ENCODE results near the gene TNS4. TPM values are rescaled to one million over a fixed set of nuclear protein-coding genes. Genes with fewer than 3 reads are reported as not detected.

The TNS4 gene
- total RNA-seq, 1 donor from 2014 or later, result not detected

- Mint-ChIP-seq H3K9me3 (ENCODE audit: low read depth) (peaks cover 9% of the 10 kb centered on the region), H3K27me3 (peaks cover 11% of the 10 kb centered on the region), H3K4me1 (ENCODE audit: low read depth) (no peaks in the 10 kb centered on the region), H3K27ac (no peak overlapping the region), H3K4me3 (ENCODE audit: low read depth) (no peak overlapping the region), H3K36me3 (ENCODE audit: insufficient read depth) (no peaks in the 10 kb centered on the region)
- DNase-seq (ENCODE audit: low spot score, unreplicated experiment), result no peak
- TF ChIP-seq CTCF (IDR thresholded peaks at IDR 0.05; ENCODE audit: unreplicated experiment), result no peak
Measured at GRCh38 chr17:40524243-40524965, 23.0 kb upstream of the TNS4 start.

- no peaks in the 10 kb centered on the region for H3K36me3 Mint-ChIP-seq (ENCODE audit: insufficient read depth)
- no peaks in the 10 kb centered on the region for H3K4me1 Mint-ChIP-seq (ENCODE audit: low read depth)
- no peak overlapping the region for H3K27ac Mint-ChIP-seq
- TF ChIP-seq CTCF (IDR thresholded peaks at IDR 0.05; ENCODE audit: unreplicated experiment), result no peak
- DNase-seq (ENCODE audit: low spot score, unreplicated experiment), result no peak
- H3K9me3 Mint-ChIP-seq (ENCODE audit: low read depth), result peaks cover 9% of the 10 kb centered on the region
- H3K4me3 Mint-ChIP-seq (ENCODE audit: low read depth), result no peak overlapping the region
- peaks cover 11% of the 10 kb centered on the region for H3K27me3 Mint-ChIP-seq
Measured at GRCh38 chr17:40522961-40523310, 21.5 kb upstream of the TNS4 start.

- peaks cover 11% of the 10 kb centered on the region for H3K27me3 Mint-ChIP-seq
Measured at GRCh38 chr17:40522250-40522960, 21.0 kb upstream of the TNS4 start.

GRCh38 chr17:40520991-40521453 lies 19.6 kb upstream of the TNS4 start:
- TF ChIP-seq CTCF (IDR thresholded peaks at IDR 0.05; ENCODE audit: unreplicated experiment), result no peak
- no peak overlapping the region for H3K4me3 Mint-ChIP-seq (ENCODE audit: low read depth)
- peaks cover 9% of the 10 kb centered on the region for H3K9me3 Mint-ChIP-seq (ENCODE audit: low read depth)
- no peaks in the 10 kb centered on the region for H3K36me3 Mint-ChIP-seq (ENCODE audit: insufficient read depth)
- no peak overlapping the region for H3K27ac Mint-ChIP-seq
- no peak for DNase-seq (ENCODE audit: low spot score, unreplicated experiment)
- H3K4me1 Mint-ChIP-seq (ENCODE audit: low read depth), result no peaks in the 10 kb centered on the region
- peaks cover 16% of the 10 kb centered on the region for H3K27me3 Mint-ChIP-seq

More at GRCh38 chr17:40522250-40522960, 21.0 kb upstream of the TNS4 start:
- Mint-ChIP-seq H3K27ac (no peak overlapping the region), H3K9me3 (ENCODE audit: low read depth) (peaks cover 9% of the 10 kb centered on the region), H3K4me1 (ENCODE audit: low read depth) (no peaks in the 10 kb centered on the region), H3K4me3 (ENCODE audit: low read depth) (no peak overlapping the region), H3K36me3 (ENCODE audit: insufficient read depth) (no peaks in the 10 kb centered on the region)
- no peak for TF ChIP-seq CTCF (IDR thresholded peaks at IDR 0.05; ENCODE audit: unreplicated experiment)
- DNase-seq (ENCODE audit: low spot score, unreplicated experiment), result no peak

- Mint-ChIP-seq H3K9me3 (ENCODE audit: low read depth) (no peaks in the 10 kb centered on the region), H3K4me3 (ENCODE audit: low read depth) (no peak overlapping the region), H3K4me1 (ENCODE audit: low read depth) (no peaks in the 10 kb centered on the region), H3K27ac (no peak overlapping the region), H3K36me3 (ENCODE audit: insufficient read depth) (no peaks in the 10 kb centered on the region), H3K27me3 (peaks cover 25% of the 10 kb centered on the region)
- TF ChIP-seq CTCF (IDR thresholded peaks at IDR 0.05; ENCODE audit: unreplicated experiment), result no peak
- no peak for DNase-seq (ENCODE audit: low spot score, unreplicated experiment)
Measured at GRCh38 chr17:40519089-40519775, 17.8 kb upstream of the TNS4 start.

Data from progenitor cell of endocrine pancreas (in vitro differentiated cells).